ELF-1 (cell line): ENCODE data around the gene RFC5.
"Not testable (repeated sequence)": the region's sequence is repeated elsewhere in the genome, so short reads cannot be mapped to it uniquely, and the experiment has no call there.

ENCODE experiments used
- DNase-seq: peaks from one replicate; pipeline ENCODE4 v3.0.0-alpha.2; 2016; ENCODE audit warnings: low read depth, low spot score

The RFC5 gene

GRCh38 chr12:118015306-118015705, 1.2 kb upstream of the RFC5 start:
- no peak for DNase-seq

GRCh38 chr12:118015944-118016343, 559 bp upstream of the RFC5 start:
- no peak for DNase-seq

GRCh38 chr12:118017926-118018325, 1.4 kb downstream of the RFC5 start:
- DNase-seq = no peak

DNA sequence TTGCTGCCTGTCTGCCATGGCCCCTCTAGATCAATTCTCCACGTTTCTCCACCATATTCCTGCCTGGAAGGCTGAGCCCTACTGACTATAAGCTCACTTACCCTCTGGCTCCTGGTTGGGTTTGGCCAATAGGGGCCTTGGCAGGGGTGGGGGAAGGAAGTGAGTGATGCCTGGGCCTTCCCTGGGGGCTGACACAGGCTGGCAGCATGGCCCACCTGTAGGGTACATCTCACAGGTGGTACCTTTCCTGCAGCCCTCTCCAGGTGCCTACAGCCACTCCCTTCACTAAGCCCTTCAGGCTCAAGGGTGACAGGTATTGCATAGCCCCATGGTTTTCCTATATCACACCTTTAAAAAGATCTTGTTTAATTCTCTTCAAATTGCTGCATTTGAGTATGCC, 3.5 kb downstream of the RFC5 start:
- no peak for DNase-seq

DNA sequence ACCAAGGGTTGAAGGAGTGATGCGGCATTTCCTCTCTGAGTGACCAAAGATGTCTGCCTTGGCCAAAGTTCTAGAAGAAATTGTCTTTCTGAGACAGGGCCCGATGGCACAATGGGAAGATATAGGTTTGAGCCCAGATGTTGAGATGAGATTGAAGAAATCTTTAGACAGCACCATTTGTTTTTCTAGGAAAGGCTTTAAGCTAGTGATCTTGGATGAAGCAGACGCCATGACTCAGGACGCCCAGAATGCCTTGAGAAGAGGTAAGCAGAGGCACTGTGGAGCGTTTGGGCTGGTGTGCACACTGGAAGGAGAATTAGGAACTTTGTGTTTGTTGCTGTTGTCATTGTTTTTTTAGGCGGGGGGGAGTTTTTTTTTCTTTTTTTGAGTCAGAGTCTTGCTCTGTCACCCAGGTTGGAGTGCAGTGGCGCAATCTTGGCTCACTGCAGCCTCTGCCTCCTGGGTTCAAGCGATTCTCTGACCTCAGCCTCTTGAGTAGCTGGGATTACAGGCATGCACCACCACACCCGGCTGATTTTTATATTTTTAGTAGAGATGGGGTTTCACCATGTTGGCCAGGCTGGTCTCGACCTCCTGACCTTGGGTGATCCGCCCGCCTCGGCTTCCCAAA, 5.7 kb downstream of the RFC5 start:
- DNase-seq = not testable (repeated sequence)

- DNase-seq = no peak
Observed at GRCh38 chr12:118022728-118023109, 6.2 kb downstream of the RFC5 start.

GRCh38 chr12:118023301-118023860, 6.9 kb downstream of the RFC5 start:
- no peak for DNase-seq

DNA sequence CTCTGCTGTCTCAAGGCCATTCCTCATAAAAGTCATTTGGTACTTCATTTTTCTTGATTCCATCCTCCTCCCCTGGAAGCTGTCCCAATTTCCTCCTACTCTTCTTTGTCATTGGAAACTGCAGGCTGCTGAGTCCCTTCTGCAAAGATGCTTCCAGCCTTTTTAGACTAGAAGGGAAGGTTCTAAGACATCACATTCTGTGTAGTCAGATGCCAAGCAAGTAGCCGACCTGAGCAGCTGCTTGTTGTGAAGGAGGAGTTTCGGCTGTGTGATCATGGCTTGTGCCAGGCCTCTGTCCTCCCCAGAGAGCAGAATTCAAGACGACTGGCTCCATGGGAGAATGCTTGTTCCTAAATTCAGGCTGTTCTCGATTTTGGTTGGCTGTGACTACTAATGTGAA, 8.7 kb downstream of the RFC5 start:
- no peak for DNase-seq

DNA sequence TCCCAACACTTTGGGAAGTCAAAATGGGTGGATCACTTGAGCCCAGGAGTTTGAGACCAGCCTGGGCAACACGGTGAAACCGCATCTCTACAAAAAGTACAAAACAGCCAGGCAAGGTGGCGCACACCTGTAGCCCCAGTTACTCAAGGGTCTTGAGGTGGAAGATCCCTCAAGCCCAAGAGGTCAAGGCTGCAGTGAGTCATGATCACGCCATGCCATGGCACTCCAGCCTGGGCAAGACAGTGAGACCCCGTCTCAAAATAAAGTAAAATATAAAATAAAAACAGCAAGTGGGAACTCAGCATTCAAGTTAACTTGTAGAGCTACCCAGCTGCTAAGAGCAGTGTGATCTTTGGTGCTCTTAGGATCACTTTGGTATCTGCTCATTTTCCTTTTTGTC, 12.7 kb downstream of the RFC5 start:
- DNase-seq = no peak

DNA sequence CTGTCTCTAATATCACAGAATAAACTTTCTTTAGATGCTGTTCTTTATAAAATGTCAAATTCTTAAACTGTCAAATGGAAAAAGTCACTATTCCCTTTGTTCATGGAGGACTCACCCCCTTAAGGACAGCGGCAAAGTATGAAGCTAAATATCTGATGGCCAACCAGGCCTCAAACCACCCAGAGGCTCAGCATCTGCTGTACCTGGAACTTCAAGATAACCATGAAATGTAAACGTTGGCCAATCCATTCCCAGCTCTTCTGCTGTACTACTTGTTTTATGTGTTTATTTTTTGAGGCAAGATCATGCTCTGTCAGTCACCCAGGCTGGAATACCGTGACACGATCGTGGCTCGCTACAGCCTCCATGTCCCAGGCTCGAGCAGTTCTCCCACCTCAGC, 15.7 kb downstream of the RFC5 start:
- no peak for DNase-seq

DNA sequence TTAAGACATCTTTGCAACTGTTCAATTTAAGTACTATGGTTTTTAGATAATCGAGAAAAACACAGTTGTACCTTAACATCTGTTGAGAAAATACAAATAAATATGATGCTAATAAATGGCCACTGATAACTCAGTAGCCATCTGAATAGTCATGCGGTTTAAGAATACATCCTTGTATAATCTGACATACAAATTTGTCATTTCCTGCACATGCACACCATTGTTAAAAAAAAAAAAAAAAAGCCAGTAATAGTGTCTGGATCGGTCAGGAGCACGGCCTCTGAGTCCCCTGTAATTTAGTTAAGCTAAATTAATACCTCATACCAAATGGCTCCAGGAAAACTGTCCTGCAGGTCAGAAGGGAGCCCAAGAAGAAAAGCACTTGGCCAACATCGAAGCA, 16.8 kb downstream of the RFC5 start:
- no peak for DNase-seq

DNA sequence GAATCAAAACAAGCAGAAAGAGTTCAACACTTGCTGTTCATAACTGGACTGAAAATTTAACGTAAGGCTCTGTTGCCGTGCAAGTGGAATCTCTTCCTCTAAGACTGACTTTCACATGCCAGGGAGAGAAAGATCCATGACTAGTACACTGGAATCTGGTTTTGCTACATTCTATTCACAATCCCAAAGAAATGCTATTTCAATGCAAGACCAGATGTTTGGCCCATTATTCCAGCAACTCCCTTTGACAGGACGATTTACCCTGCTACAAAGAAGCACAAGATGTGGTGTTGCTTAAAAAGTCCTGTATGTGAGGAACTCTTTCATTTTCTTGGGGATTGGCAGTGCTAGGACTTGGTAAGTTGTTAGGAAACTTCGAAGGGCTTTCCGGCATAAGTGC, 17.4 kb downstream of the RFC5 start:
- no peak for DNase-seq

- peak; percentile 31 for DNase-seq
Observed at GRCh38 chr12:118034429-118035189, 18.1 kb downstream of the RFC5 start.

- DNase-seq = peak; percentile 10
Observed at GRCh38 chr12:118035190-118036041, 18.9 kb downstream of the RFC5 start.

DNA sequence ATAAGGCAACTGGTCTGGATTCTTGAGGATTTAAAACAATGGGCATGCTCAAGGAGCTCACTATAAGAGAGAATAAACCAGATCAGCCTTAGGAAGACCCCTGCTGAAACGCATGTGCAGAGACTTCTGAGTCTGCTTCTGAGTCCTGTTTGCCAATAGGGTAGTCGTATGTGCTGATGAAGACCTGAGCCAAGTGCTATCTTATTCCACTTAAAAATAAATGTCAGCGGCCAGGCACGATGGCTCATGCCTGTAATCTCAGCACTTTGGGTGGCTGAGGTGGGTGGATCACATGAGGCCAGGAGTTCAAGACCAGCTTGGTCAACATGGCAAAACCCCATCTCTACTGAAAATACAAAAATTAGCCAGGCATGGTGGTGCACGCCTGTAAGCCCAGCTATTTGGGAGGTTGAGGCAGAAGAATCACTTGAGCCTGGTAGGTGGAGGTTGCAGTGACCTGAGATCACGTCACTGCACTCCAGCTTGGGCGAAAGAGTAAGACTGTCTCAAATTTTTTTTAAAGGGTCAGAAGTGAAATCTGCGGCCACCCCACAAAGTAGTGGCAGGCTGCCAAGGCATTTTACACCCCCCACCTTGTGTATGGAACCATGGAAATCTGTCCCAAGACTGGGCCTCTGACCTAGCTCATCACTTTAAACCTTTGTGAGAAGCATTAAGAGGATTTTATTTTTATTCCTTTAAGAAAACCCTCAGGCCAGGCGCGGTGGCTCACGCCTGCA, 20.3 kb downstream of the RFC5 start:
- DNase-seq = no peak

DNA sequence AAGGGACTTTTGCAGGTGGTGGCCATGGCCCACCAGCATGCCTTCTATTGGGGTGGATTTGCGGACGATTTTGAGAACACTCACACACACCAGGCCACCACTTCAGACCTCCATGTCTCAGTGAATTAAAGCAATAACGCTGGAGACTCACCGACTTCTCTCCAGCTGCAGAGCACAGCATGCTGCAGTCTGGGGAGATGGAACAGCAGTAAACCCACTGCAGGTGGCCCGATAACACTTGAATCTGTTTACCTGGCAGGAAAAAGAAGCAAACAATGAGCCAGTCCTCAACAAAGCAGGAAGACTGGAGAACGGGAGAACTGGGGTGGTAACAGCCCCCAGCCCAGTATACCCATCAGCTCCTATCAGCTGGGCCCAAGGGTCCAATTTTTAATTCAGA, 21.6 kb downstream of the RFC5 start:
- no peak for DNase-seq

- DNase-seq = no peak
Observed at GRCh38 chr12:118042091-118042490, 25.6 kb downstream of the RFC5 start.

DNA sequence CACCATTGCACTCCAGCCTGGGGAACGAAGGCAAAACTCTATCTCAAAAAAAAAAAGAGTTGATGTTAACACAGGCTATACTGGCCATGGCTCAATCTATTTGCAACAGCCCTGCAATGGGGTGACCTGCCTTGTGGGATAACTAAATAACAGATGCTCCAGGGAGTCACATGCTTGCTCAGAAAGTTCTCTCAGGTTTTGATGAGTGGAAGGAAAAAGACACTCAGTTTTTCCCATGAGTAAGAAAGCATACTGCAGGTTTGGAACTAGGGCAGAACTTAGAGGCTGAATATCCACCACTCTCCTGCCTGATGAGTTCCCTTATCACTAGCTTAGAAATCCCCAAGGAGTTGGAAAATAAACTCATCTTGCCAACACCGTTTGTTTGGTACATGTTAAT, 27.6 kb downstream of the RFC5 start:
- DNase-seq = no peak

DNA sequence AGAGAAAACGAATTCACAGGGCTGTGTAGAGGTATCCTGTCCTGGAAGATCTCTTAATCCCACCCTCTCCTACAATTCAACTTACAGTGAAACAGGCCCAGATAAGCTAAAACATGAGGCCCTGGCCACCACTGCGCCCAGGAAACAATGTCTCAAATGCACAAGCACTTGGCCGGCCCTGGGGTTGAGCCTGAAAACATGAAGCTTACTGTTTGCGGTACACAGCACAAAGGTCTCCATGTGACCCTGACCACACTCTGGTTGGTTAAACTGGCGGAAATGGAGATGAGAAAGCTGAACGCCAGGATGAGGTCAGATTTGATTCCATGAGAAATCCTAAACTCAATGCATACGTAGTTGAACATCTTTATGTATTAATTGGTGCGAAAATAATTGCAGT, 28.1 kb downstream of the RFC5 start:
- DNase-seq = no peak

DNA sequence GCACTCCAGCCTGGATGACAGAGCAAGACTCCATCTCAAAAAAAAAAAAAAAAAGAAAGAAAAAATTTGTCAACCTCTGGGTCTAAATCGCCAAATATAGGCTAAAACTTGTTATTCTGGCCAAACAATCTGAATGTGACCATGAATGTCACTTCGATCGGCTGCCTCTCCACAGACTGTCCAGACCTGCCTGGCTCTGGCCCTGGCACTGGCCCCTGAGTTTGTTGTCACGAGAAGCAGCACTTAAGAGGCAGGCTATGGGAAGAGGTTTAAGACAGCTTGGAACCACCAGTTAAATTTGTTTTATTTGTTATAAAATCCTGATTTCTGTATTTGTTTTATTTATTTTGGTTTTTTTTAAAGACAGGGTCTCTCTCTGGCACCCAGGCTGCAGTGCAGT, 29.9 kb downstream of the RFC5 start:
- DNase-seq = no peak
